Measurements from ENCODE around the gene ARID1B.

Gene ARID1B

DNA sequence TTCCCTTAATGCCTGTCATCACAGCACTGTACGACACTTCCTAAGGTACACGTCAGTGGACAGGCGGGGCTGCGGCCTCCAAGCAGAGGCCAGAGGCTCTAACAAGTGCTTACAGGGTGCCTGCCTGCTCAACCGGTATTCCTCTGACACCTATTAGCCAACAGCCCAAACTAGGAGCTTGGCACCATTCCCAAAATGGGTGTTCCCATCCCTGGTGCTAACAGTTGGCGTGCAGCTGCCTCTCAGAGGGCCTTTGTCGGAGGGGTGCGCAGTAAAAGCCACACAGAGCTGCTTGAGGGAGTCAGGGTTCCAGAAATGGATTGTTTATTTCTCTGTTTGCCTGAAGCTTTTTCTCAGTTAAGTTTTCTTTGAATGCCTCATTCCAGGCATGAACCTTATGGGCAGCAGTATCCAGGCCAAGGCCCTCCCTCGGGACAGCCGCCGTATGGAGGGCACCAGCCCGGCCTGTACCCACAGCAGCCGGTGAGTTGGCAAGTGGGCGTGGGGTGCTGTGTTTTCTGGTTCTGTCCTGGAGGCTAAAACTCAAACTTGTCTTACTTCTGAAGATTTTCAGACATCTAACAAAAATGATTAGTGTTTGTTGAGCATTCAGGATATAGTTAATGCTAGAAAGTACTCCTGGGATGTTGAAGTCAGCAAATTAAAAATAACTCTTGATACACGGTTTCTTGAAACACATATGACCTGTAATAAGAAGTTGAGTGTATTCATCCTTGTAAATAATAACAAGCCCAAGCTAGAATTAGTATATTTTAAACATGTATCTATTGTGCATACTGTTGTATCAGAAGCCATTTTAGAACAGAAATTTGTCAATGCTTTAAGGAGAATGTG, 421.5 kb downstream of the ARID1B start:
- H3K4me1 ChIP-seq (ENCODE audit: control insufficient read depth in 5 of 5, insufficient read depth in 5 of 5, low read length in 5 of 5): peaks cover 0 to 7% (median 5%) of the 10 kb centered on the region in 5 donors
- H3K27ac ChIP-seq (ENCODE audit: low read depth, low read length): no peak overlapping the region
- no peaks in the 10 kb centered on the region for H3K27me3 ChIP-seq (ENCODE audit: control insufficient read depth in 5 of 5, insufficient read depth in 4 of 5, low read length in 5 of 5)
- H3K9ac ChIP-seq (ENCODE audit: low read length in 5 of 5): no peak overlapping the region
- H3K4me3 ChIP-seq (ENCODE audit: low read depth in 1 of 5, low read length in 5 of 5): no peak overlapping the region
- no peaks in the 10 kb centered on the region for H3K9me3 ChIP-seq (ENCODE audit: control insufficient read depth in 5 of 5, low read length in 5 of 5)
- peaks cover 21 to 80% (median 63%) of the 10 kb centered on the region in 5 donors for H3K36me3 ChIP-seq (ENCODE audit: control insufficient read depth in 5 of 5, insufficient read depth in 5 of 5, low read length in 5 of 5)

- H3K9me3 ChIP-seq (ENCODE audit: control insufficient read depth in 5 of 5, low read length in 5 of 5): no peaks in the 10 kb centered on the region
- no peak overlapping the region for H3K9ac ChIP-seq (ENCODE audit: low read length in 5 of 5)
- no peak overlapping the region for H3K4me3 ChIP-seq (ENCODE audit: low read depth in 1 of 5, low read length in 5 of 5)
- H3K27ac ChIP-seq (ENCODE audit: low read depth, low read length): no peak overlapping the region
- H3K4me1 ChIP-seq (ENCODE audit: control insufficient read depth in 5 of 5, insufficient read depth in 5 of 5, low read length in 5 of 5): peaks cover 0 to 7% (median 5%) of the 10 kb centered on the region in 5 donors
- H3K36me3 ChIP-seq (ENCODE audit: control insufficient read depth in 5 of 5, insufficient read depth in 5 of 5, low read length in 5 of 5): peaks cover 33 to 85% (median 68%) of the 10 kb centered on the region in 5 donors
- no peaks in the 10 kb centered on the region for H3K27me3 ChIP-seq (ENCODE audit: control insufficient read depth in 5 of 5, insufficient read depth in 4 of 5, low read length in 5 of 5)
Measured at GRCh38 chr6:157200117-157200516, 422.9 kb downstream of the ARID1B start.

DNA sequence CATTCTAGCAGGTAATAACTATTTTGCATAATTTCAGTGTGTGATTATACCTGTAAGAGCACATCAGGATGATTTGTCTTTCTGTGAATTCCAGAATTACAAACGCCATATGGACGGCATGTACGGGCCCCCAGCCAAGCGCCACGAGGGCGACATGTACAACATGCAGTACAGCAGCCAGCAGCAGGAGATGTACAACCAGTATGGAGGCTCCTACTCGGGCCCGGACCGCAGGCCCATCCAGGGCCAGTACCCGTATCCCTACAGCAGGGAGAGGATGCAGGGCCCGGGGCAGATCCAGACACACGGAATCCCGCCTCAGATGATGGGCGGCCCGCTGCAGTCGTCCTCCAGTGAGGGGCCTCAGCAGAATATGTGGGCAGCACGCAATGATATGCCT, 423.4 kb downstream of the ARID1B start:
- peaks cover 0 to 7% (median 5%) of the 10 kb centered on the region in 5 donors for H3K4me1 ChIP-seq (ENCODE audit: control insufficient read depth in 5 of 5, insufficient read depth in 5 of 5, low read length in 5 of 5)
- no peak overlapping the region for H3K9ac ChIP-seq (ENCODE audit: low read length in 5 of 5)
- H3K4me3 ChIP-seq (ENCODE audit: low read depth in 1 of 5, low read length in 5 of 5): no peak overlapping the region
- H3K9me3 ChIP-seq (ENCODE audit: control insufficient read depth in 5 of 5, low read length in 5 of 5): no peaks in the 10 kb centered on the region
- peaks cover 36 to 82% (median 66%) of the 10 kb centered on the region in 5 donors for H3K36me3 ChIP-seq (ENCODE audit: control insufficient read depth in 5 of 5, insufficient read depth in 5 of 5, low read length in 5 of 5)
- no peaks in the 10 kb centered on the region for H3K27me3 ChIP-seq (ENCODE audit: control insufficient read depth in 5 of 5, insufficient read depth in 4 of 5, low read length in 5 of 5)
- no peak overlapping the region for H3K27ac ChIP-seq (ENCODE audit: low read depth, low read length)

DNA sequence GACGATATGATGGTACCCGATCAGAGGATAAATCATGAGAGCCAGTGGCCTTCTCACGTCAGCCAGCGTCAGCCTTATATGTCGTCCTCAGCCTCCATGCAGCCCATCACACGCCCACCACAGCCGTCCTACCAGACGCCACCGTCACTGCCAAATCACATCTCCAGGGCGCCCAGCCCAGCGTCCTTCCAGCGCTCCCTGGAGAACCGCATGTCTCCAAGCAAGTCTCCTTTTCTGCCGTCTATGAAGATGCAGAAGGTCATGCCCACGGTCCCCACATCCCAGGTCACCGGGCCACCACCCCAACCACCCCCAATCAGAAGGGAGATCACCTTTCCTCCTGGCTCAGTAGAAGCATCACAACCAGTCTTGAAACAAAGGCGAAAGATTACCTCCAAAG, 423.9 kb downstream of the ARID1B start:
- Histone ChIP-seq H3K9ac (ENCODE audit: low read length in 5 of 5) (no peak overlapping the region), H3K27me3 (ENCODE audit: control insufficient read depth in 5 of 5, insufficient read depth in 4 of 5, low read length in 5 of 5) (no peaks in the 10 kb centered on the region), H3K9me3 (ENCODE audit: control insufficient read depth in 5 of 5, low read length in 5 of 5) (no peaks in the 10 kb centered on the region), H3K4me3 (ENCODE audit: low read depth in 1 of 5, low read length in 5 of 5) (no peak overlapping the region), H3K27ac (ENCODE audit: low read depth, low read length) (no peak overlapping the region), H3K36me3 (ENCODE audit: control insufficient read depth in 5 of 5, insufficient read depth in 5 of 5, low read length in 5 of 5) (peaks cover 39 to 81% (median 68%) of the 10 kb centered on the region in 5 donors), H3K4me1 (ENCODE audit: control insufficient read depth in 5 of 5, insufficient read depth in 5 of 5, low read length in 5 of 5) (peaks cover 0 to 7% (median 5%) of the 10 kb centered on the region in 5 donors)

DNA sequence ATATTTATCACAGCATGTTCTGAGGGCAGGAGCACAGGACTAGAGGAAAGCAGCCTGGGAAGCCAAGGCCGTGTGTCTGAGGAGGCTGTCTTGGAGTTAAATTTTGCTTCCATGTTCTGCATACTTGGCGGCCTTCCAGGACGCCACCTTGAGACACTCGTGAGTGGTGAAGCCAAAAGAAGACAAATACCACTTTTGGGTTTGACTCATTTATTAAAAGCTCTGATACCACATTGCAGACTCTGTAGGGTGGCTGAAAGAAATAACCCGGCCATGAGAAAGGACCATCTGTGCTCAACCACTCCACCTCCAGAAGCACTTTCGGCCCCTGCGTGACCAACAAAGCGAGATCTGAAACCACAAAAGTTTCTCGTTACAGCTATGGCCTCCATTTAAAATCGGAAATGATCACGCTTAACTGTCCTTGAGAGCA, 426.1 kb downstream of the ARID1B start:
- no peak overlapping the region for H3K9ac ChIP-seq (ENCODE audit: low read length in 5 of 5)
- peaks cover 0 to 6% (median 3%) of the 10 kb centered on the region in 5 donors for H3K4me1 ChIP-seq (ENCODE audit: control insufficient read depth in 5 of 5, insufficient read depth in 5 of 5, low read length in 5 of 5)
- no peaks in the 10 kb centered on the region for H3K27me3 ChIP-seq (ENCODE audit: control insufficient read depth in 5 of 5, insufficient read depth in 4 of 5, low read length in 5 of 5)
- peaks cover 29 to 83% (median 71%) of the 10 kb centered on the region in 5 donors for H3K36me3 ChIP-seq (ENCODE audit: control insufficient read depth in 5 of 5, insufficient read depth in 5 of 5, low read length in 5 of 5)
- H3K4me3 ChIP-seq (ENCODE audit: low read depth in 1 of 5, low read length in 5 of 5): no peak overlapping the region
- H3K9me3 ChIP-seq (ENCODE audit: control insufficient read depth in 5 of 5, low read length in 5 of 5): no peaks in the 10 kb centered on the region
- no peak overlapping the region for H3K27ac ChIP-seq (ENCODE audit: low read depth, low read length)

- Histone ChIP-seq H3K27me3 (ENCODE audit: control insufficient read depth in 5 of 5, insufficient read depth in 4 of 5, low read length in 5 of 5) (no peaks in the 10 kb centered on the region), H3K27ac (ENCODE audit: low read depth, low read length) (no peak overlapping the region), H3K4me3 (ENCODE audit: low read depth in 1 of 5, low read length in 5 of 5) (no peak overlapping the region), H3K36me3 (ENCODE audit: control insufficient read depth in 5 of 5, insufficient read depth in 5 of 5, low read length in 5 of 5) (peaks cover 29 to 80% (median 69%) of the 10 kb centered on the region in 5 donors), H3K4me1 (ENCODE audit: control insufficient read depth in 5 of 5, insufficient read depth in 5 of 5, low read length in 5 of 5) (peaks cover 0 to 2% (median 0%) of the 10 kb centered on the region in 5 donors), H3K9me3 (ENCODE audit: control insufficient read depth in 5 of 5, low read length in 5 of 5) (no peaks in the 10 kb centered on the region), H3K9ac (ENCODE audit: low read length in 5 of 5) (no peak overlapping the region)
Measured at GRCh38 chr6:157203764-157204163, 426.6 kb downstream of the ARID1B start.

- peaks cover 29 to 65% (median 58%) of the 10 kb centered on the region in 5 donors for H3K36me3 ChIP-seq (ENCODE audit: control insufficient read depth in 5 of 5, insufficient read depth in 5 of 5, low read length in 5 of 5)
- no peak overlapping the region for H3K27ac ChIP-seq (ENCODE audit: low read depth, low read length)
- no peak overlapping the region for H3K4me3 ChIP-seq (ENCODE audit: low read depth in 1 of 5, low read length in 5 of 5)
- H3K4me1 ChIP-seq (ENCODE audit: control insufficient read depth in 5 of 5, insufficient read depth in 5 of 5, low read length in 5 of 5): no peaks in the 10 kb centered on the region
- no peaks in the 10 kb centered on the region for H3K27me3 ChIP-seq (ENCODE audit: control insufficient read depth in 5 of 5, insufficient read depth in 4 of 5, low read length in 5 of 5)
- no peaks in the 10 kb centered on the region for H3K9me3 ChIP-seq (ENCODE audit: control insufficient read depth in 5 of 5, low read length in 5 of 5)
- H3K9ac ChIP-seq (ENCODE audit: low read length in 5 of 5): no peak overlapping the region
Measured at GRCh38 chr6:157205473-157206358, 428.5 kb downstream of the ARID1B start.

DNA sequence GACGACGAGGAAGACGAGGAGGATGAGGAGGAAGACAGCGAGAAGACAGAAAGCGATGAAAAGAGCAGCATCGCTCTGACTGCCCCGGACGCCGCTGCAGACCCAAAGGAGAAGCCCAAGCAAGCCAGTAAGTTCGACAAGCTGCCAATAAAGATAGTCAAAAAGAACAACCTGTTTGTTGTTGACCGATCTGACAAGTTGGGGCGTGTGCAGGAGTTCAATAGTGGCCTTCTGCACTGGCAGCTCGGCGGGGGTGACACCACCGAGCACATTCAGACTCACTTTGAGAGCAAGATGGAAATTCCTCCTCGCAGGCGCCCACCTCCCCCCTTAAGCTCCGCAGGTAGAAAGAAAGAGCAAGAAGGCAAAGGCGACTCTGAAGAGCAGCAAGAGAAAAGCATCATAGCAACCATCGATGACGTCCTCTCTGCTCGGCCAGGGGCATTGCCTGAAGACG, 429.2 kb downstream of the ARID1B start:
- Histone ChIP-seq H3K4me1 (ENCODE audit: control insufficient read depth in 5 of 5, insufficient read depth in 5 of 5, low read length in 5 of 5) (no peaks in the 10 kb centered on the region), H3K9ac (ENCODE audit: low read length in 5 of 5) (no peak overlapping the region), H3K27me3 (ENCODE audit: control insufficient read depth in 5 of 5, insufficient read depth in 4 of 5, low read length in 5 of 5) (no peaks in the 10 kb centered on the region), H3K27ac (ENCODE audit: low read depth, low read length) (no peak overlapping the region), H3K9me3 (ENCODE audit: control insufficient read depth in 5 of 5, low read length in 5 of 5) (no peaks in the 10 kb centered on the region), H3K4me3 (ENCODE audit: low read depth in 1 of 5, low read length in 5 of 5) (no peak overlapping the region), H3K36me3 (ENCODE audit: control insufficient read depth in 5 of 5, insufficient read depth in 5 of 5, low read length in 5 of 5) (peaks cover 29 to 59% (median 51%) of the 10 kb centered on the region in 5 donors)

GRCh38 chr6:157207521-157208076, 430.4 kb downstream of the ARID1B start:
- H3K9ac ChIP-seq (ENCODE audit: low read length in 5 of 5): no peak overlapping the region
- H3K36me3 ChIP-seq (ENCODE audit: control insufficient read depth in 5 of 5, insufficient read depth in 5 of 5, low read length in 5 of 5): peaks cover 23 to 49% (median 44%) of the 10 kb centered on the region in 5 donors
- no peak overlapping the region for H3K4me3 ChIP-seq (ENCODE audit: low read depth in 1 of 5, low read length in 5 of 5)

More at GRCh38 chr6:157207521-157208076, 430.4 kb downstream of the ARID1B start:
- Histone ChIP-seq H3K27ac (ENCODE audit: low read depth, low read length) (no peak overlapping the region), H3K9me3 (ENCODE audit: control insufficient read depth in 5 of 5, low read length in 5 of 5) (no peaks in the 10 kb centered on the region), H3K27me3 (ENCODE audit: control insufficient read depth in 5 of 5, insufficient read depth in 4 of 5, low read length in 5 of 5) (no peaks in the 10 kb centered on the region), H3K4me1 (ENCODE audit: control insufficient read depth in 5 of 5, insufficient read depth in 5 of 5, low read length in 5 of 5) (peaks cover 0 to 8% (median 5%) of the 10 kb centered on the region in 5 donors)

Measured in subcutaneous abdominal adipose tissue (tissue), 5 donors.